Mesenchymal stem cell (in vitro differentiated cells and primary cell): ENCODE results near the gene HMGCL.
"Not testable (repeated sequence)": the region's sequence is repeated elsewhere in the genome, so short reads cannot be mapped to it uniquely, and the experiment has no call there.

Source experiments
- DNase-seq: peaks from one replicate; pipeline ENCODE4 v3.0.0-alpha.2; 2013
- H2AFZ ChIP-seq: one replicate; pipeline ENCODE4 v1.6.1; 2013; ENCODE audit warnings: low read depth, mild to moderate bottlenecking, control low read depth, inconsistent platforms, low read length, moderate library complexity
- H2AK5ac ChIP-seq: 2 replicates; pipeline ENCODE4 v1.6.1; 2013; ENCODE audit warnings: low read length, moderate library complexity, mild to moderate bottlenecking, inconsistent platforms; ENCODE audit not compliant: severe bottlenecking
- H2BK120ac ChIP-seq: one replicate; pipeline ENCODE4 v1.6.1; 2013; ENCODE audit warnings: low read depth, mild to moderate bottlenecking, inconsistent platforms, low read length, moderate library complexity
- H2BK12ac ChIP-seq, 2 experiments: one replicate each; pipeline ENCODE4 v1.6.1; 2013; ENCODE audit warnings: inconsistent platforms in 2 of 2, low read length in 2 of 2, mild to moderate bottlenecking in 2 of 2, moderate library complexity in 2 of 2, control low read depth in 1 of 2
- H2BK15ac ChIP-seq: one replicate; pipeline ENCODE4 v1.6.1; 2013; ENCODE audit warnings: mild to moderate bottlenecking, low read depth, inconsistent platforms; ENCODE audit not compliant: poor library complexity, severe bottlenecking
- H2BK5ac ChIP-seq: 2 replicates; pipeline ENCODE4 v1.6.1; 2013; ENCODE audit warnings: low read depth, mild to moderate bottlenecking, low read length, control low read depth, inconsistent platforms; ENCODE audit not compliant: poor library complexity, severe bottlenecking
- H3K14ac ChIP-seq, 2 experiments: one replicate each; pipeline ENCODE4 v1.6.1; 2013; ENCODE audit warnings: inconsistent platforms in 2 of 2, low read length in 2 of 2, control low read depth in 1 of 2, mild to moderate bottlenecking in 1 of 2, moderate library complexity in 1 of 2
- H3K18ac ChIP-seq, 2 experiments: one replicate each; pipeline ENCODE4 v1.6.1; 2013; ENCODE audit warnings: inconsistent platforms in 2 of 2, low read length in 2 of 2, control low read depth in 1 of 2, low read depth in 1 of 2, mild to moderate bottlenecking in 1 of 2
- H3K23ac ChIP-seq, 2 experiments: one replicate each; pipeline ENCODE4 v1.6.1; 2013; ENCODE audit warnings: inconsistent platforms in 2 of 2, low read length in 2 of 2, mild to moderate bottlenecking in 2 of 2, moderate library complexity in 2 of 2, control low read depth in 1 of 2
- H3K27ac ChIP-seq: 2 replicates; pipeline ENCODE4 v1.5.1; 2013; ENCODE audit warnings: mild to moderate bottlenecking, moderate library complexity, low read length, control low read depth, inconsistent platforms; ENCODE audit not compliant: poor library complexity, severe bottlenecking
- H3K27me3 ChIP-seq, 2 experiments: 2 replicates each; pipeline versions ENCODE4 v1.6.1 to v1.7.0; 2013; ENCODE audit warnings: low read length in 2 of 2, mild to moderate bottlenecking in 2 of 2, moderate library complexity in 2 of 2, control low read depth in 1 of 2, inconsistent platforms in 1 of 2; ENCODE audit not compliant: control insufficient read depth in 1 of 2, insufficient read depth in 1 of 2
- H3K36me3 ChIP-seq, 2 experiments: 2 replicates each; pipeline versions ENCODE4 v1.6.1 to v1.7.0; 2013; ENCODE audit warnings: low read length in 2 of 2, control low read depth in 1 of 2, inconsistent platforms in 1 of 2, low read depth in 1 of 2, mild to moderate bottlenecking in 1 of 2; ENCODE audit not compliant: insufficient read depth in 2 of 2, control insufficient read depth in 1 of 2
- H3K4ac ChIP-seq, 2 experiments: one replicate each; pipeline ENCODE4 v1.6.1; 2013; ENCODE audit warnings: inconsistent platforms in 2 of 2, low read length in 2 of 2, mild to moderate bottlenecking in 2 of 2, moderate library complexity in 2 of 2, control low read depth in 1 of 2, low read depth in 1 of 2
- H3K4me1 ChIP-seq: 2 replicates; pipeline ENCODE4 v1.6.1; 2013; ENCODE audit warnings: low read depth, low read length, control low read depth; ENCODE audit not compliant: control insufficient read depth, insufficient read depth
- H3K4me2 ChIP-seq: 2 replicates; pipeline ENCODE4 v1.6.1; 2013; ENCODE audit warnings: low read length, mild to moderate bottlenecking, inconsistent platforms; ENCODE audit not compliant: poor library complexity, severe bottlenecking
- H3K4me3 ChIP-seq, 2 experiments: 2 replicates each; pipeline versions ENCODE4 v1.5.1 to v1.7.0; 2013; ENCODE audit warnings: low read length in 2 of 2, mild to moderate bottlenecking in 2 of 2, control low read depth in 1 of 2, low read depth in 1 of 2; ENCODE audit not compliant: insufficient read depth in 1 of 2
- H3K79me1 ChIP-seq: replicated peaks from 2 replicates; pipeline ENCODE4 v1.6.1; 2013; ENCODE audit warnings: mild to moderate bottlenecking, control low read depth, low read length, inconsistent platforms; ENCODE audit not compliant: poor library complexity, severe bottlenecking
- H3K9ac ChIP-seq: 2 replicates; pipeline ENCODE4 v1.7.0; 2013; ENCODE audit warnings: mild to moderate bottlenecking, low read length, moderate library complexity
- H3K9me3 ChIP-seq: 2 replicates; pipeline ENCODE4 v1.7.0; 2013; ENCODE audit warnings: mild to moderate bottlenecking, low read length; ENCODE audit not compliant: control insufficient read depth
- H4K8ac ChIP-seq: one replicate; pipeline ENCODE4 v1.6.1; 2013; ENCODE audit warnings: inconsistent platforms, mild to moderate bottlenecking, low read length, moderate library complexity
- H4K91ac ChIP-seq: one replicate; pipeline ENCODE4 v1.6.1; 2013; ENCODE audit warnings: mild to moderate bottlenecking, low read length, inconsistent platforms
- WGBS: methylation state at CpG from one replicate; pipeline ENCODE4 v1.1.7; 2013; ENCODE audit warnings: mixed read lengths; 5-methylcytosine and 5-hydroxymethylcytosine counted together

HMGCL gene

DNA sequence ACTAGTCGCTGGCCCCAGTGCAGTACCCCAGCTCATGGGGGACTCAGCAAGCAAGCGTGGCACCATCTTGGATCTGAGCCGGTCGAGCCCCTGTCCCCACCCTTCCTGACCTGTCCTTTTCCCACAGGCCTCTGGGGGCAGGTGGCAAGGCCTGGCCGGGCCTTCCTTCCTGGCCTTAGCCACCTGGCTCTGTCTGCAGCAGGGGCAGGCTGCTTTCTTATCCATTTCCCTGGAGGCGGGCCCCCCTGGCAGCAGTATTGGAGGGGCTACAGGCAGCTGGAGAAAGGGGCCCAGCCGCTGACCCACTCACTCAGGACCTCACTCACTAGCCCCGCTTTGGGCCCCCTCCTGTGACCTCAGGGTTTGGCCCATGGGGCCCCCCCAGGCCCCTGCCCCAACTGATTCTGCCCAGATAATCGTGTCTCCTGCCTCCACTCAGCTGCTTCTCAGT, 30.5 kb downstream of the HMGCL start:
- peaks cover 46% of the 10 kb centered on the region for H3K4me1 ChIP-seq
- H3K4me2 ChIP-seq, H4K91ac ChIP-seq, H3K4me3 ChIP-seq, H3K14ac ChIP-seq, H2AFZ ChIP-seq, H2BK12ac ChIP-seq, H3K27me3 ChIP-seq, H3K18ac ChIP-seq, DNase-seq, H3K27ac ChIP-seq, H3K4ac ChIP-seq, H2BK5ac ChIP-seq, H3K23ac ChIP-seq, H3K9ac ChIP-seq, H2BK15ac ChIP-seq, H2AK5ac ChIP-seq, H4K8ac ChIP-seq, H3K9me3 ChIP-seq, H2BK120ac ChIP-seq: not testable (repeated sequence)
- H3K79me1 ChIP-seq = peaks cover 31% of the 10 kb centered on the region
- WGBS = 95% methylated on average over 6 of the region's 9 CpGs
- H3K36me3 ChIP-seq = peaks cover 34 to 60% of the 10 kb centered on the region in 2 experiments

DNA sequence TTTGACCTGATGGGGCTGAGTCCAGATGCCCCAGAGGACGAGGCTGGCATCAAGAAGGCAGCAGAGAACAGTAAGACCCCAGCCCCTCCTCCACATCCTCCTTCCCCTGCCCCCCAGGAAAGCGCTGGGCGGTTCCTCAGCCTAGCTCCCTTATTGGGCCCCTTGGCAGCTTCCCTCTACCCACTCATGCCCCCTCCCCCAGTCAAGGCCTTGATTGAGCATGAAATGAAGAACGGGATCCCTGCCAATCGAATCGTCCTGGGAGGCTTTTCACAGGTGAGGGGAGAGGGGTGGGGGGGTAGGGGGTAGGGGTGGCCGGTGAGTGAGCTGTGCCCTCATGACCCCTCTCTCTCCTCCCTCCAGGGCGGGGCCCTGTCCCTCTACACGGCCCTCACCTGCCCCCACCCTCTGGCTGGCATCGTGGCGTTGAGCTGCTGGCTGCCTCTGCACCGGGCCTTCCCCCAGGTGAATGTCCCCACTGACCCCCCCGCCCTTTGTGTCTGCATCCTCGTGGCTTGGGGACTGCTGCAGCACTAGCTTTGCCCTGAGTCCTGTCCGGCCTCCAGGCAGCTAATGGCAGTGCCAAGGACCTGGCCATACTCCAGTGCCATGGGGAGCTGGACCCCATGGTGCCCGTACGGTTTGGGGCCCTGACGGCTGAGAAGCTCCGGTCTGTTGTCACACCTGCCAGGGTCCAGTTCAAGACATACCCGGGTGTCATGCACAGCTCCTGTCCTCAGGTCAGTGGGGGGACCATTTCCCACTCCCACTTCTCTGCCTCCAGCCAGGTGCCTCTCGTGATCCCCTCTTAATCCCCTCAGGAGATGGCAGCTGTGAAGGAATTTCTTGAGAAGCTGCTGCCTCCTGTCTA, 31.1 kb downstream of the HMGCL start:
- Histone ChIP-seq H2BK120ac (no peak overlapping the region), H2AFZ (no peak overlapping the region), H4K91ac (peak overlapping the region; percentile 20), H3K79me1 (peaks cover 31% of the 10 kb centered on the region), H3K18ac (no peak overlapping the region), H3K14ac (no peak overlapping the region), H3K27me3 (no peaks in the 10 kb centered on the region), H3K4ac (no peak overlapping the region), H2BK12ac (no peak overlapping the region), H3K4me1 (peaks cover 44% of the 10 kb centered on the region), H3K4me2 (no peak overlapping the region), H3K9me3 (no peaks in the 10 kb centered on the region), H2AK5ac (no peak overlapping the region), H3K9ac (peak overlapping the region; percentile 94), H3K23ac (no peak overlapping the region), H2BK5ac (no peak overlapping the region), H2BK15ac (no peak overlapping the region), H4K8ac (no peak overlapping the region), H3K36me3 (peaks cover 38 to 60% of the 10 kb centered on the region in 2 experiments), H3K27ac (no peak overlapping the region), H3K4me3 (no peak overlapping the region)
- WGBS = 92% methylated on average over 17 of the region's 21 CpGs
- no peak for DNase-seq

DNA sequence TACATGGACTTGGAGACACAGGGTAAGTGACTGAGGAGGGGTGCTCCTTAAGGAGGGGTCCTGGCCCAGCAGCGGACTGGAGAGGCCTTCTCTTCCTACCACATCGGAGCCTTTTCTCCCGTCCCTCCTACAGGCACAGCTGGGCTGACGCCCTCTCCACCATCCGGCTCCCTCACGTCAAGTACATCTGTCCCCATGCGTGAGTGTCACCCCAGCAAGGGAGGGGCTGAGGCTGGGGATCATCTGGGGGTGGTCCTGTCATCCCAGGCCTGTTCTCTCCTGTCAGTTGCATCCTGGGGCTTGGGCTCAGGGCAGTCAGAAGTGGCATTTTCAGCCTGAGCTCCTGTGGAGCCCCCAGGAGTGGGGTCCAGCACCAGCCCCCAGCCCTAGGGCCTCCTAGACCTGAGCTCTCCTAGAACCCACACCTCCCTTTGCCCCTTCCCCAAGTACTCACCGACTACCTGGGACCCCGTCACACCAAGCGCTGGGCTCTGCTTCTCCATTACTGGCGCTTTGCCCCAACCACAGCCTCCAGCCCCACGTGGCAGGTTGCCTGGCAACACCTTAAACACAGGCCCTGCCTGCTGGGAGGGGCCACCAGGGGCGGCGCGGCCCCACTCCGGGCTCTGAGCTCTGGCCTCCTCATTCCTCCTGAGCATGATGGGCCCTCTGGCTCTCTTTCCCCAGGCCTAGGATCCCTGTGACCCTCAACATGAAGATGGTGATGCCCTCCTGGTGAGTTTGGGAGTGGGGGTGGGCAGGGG, 32.0 kb downstream of the HMGCL start:
- Histone ChIP-seq H3K9me3 (no peaks in the 10 kb centered on the region), H3K27ac (no peak overlapping the region), H2AFZ (no peak overlapping the region), H3K36me3 (peaks cover 44 to 54% of the 10 kb centered on the region in 2 experiments), H2BK120ac (no peak overlapping the region), H3K14ac (no peak overlapping the region), H3K4me1 (peaks cover 36% of the 10 kb centered on the region), H3K4me3 (no peak overlapping the region), H3K23ac (no peak overlapping the region), H3K18ac (no peak overlapping the region), H3K4ac (no peak overlapping the region), H3K4me2 (no peak overlapping the region), H2BK12ac (peak overlapping the region in 1 of 2 experiments; percentile 15), H2AK5ac (no peak overlapping the region), H3K9ac (peak overlapping the region; percentile 94), H2BK15ac (no peak overlapping the region), H4K91ac (no peak overlapping the region), H2BK5ac (no peak overlapping the region), H3K79me1 (peaks cover 28% of the 10 kb centered on the region), H4K8ac (no peak overlapping the region), H3K27me3 (no peaks in the 10 kb centered on the region)
- 94% methylated on average over 16 of the region's 16 CpGs for WGBS
- DNase-seq = peak; percentile 43
